NCI-H510A treated with DMSO at 0.1 percent for 48 hours (cell line): Measurements from ENCODE around the gene NT5DC3.
A peak's percentile ranks its signal among the peaks of the same experiment; 100 is the strongest.
"Not testable (repeated sequence)": the region's sequence is repeated elsewhere in the genome, so short reads cannot be mapped to it uniquely, and the experiment has no call there.

Experiments used
- DNase-seq: peaks from one replicate; lab custom pipeline; 2025; lab: John Stamatoyannopoulos, UW

Gene NT5DC3

GRCh38 chr12:103809639-103810038 is 31.4 kb downstream of the NT5DC3 start:
- not testable (repeated sequence) for DNase-seq

DNA sequence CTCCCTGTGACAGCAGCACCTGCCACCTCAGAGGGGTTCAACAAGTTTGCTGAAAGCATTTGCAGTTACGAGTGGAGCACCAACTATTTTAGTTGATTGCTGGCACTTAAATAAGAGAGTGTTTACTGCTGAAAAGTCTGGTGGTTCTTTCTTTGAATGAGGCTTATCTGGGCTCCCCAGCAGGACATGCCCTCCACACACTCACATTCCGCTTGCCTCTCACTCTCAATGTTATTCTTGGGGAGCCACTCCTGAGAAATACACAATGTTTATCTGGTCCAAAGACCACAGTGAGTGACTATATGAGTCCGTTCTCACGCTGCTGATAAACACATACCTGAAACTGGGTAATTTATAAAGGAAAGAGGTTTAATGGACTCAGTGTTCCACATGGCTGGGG is 31.9 kb downstream of the NT5DC3 start:
- DNase-seq = peak; percentile 18

GRCh38 chr12:103808239-103808880 is 32.7 kb downstream of the NT5DC3 start:
- DNase-seq = no peak

DNA sequence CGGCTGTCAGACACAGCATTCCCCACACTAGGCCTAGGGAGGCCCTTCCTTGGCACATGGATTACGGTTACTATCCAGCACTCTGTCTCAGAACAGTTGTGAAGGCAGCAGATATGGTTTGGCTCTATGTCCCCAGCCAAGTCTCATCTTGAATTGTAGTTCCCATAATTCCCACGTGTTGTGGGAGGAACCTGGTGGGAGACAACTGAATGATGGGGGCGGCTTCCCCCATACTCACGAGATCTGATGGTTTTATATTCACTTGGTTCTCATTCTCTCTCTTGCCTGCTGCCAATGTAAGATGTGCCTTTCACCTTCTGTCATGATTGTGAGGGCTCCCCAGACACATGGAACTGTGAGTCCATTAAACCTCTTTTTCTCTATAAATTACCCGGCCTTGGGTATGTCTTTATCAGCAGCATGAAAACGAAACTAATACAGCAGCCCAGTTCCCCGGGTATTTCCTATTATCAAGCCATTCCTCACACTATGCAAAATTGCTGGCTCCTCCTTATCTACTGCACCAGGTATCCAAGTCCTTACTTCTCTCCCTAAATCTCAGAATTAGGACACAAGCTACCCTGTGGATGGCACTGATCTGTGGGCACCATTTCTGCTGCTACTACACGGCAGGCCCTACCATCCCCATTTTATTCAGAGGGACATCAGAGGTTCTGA is 33.3 kb downstream of the NT5DC3 start:
- DNase-seq = no peak

- DNase-seq = no peak
Observed at GRCh38 chr12:103806803-103807202, 34.2 kb downstream of the NT5DC3 start.

DNA sequence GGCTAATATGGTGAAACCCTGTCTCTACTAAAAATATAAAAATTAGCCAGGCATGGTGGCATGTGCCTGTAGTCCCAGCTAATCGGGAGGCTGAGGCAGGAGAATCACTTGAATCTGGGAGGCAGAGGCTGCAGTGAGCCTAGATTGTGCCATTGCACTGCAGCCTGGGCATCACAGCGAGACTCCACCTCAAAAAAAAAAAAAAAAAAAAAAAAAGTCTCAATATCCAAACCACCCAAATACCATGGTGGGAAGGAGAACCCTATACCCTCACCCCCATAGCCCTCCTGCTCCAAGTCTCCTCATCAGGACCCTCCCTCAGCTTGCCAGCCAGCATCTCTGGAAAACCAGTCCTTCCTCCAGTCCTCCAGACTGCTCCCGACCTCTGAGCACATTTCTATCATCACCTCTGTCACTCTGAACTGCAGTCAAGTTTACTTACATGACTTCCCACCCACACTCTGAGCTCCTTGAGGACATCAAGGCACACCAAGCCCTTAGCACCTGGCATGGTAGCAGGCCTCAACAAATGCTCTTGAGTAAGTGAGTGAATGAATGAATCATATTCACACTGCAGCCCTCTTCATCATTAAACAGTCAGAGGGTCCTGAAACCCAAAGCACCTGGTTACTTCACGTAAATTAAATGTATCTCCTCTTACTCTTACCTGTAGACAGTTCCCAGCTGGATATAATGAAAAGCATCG is 35.2 kb downstream of the NT5DC3 start:
- DNase-seq = no peak

- no peak for DNase-seq
Observed at GRCh38 chr12:103803847-103804246, 37.2 kb downstream of the NT5DC3 start.

- no peak for DNase-seq
Observed at GRCh38 chr12:103802586-103802886, 38.5 kb downstream of the NT5DC3 start.

- DNase-seq = no peak
Observed at GRCh38 chr12:103801709-103802585, 39.1 kb downstream of the NT5DC3 start.

DNA sequence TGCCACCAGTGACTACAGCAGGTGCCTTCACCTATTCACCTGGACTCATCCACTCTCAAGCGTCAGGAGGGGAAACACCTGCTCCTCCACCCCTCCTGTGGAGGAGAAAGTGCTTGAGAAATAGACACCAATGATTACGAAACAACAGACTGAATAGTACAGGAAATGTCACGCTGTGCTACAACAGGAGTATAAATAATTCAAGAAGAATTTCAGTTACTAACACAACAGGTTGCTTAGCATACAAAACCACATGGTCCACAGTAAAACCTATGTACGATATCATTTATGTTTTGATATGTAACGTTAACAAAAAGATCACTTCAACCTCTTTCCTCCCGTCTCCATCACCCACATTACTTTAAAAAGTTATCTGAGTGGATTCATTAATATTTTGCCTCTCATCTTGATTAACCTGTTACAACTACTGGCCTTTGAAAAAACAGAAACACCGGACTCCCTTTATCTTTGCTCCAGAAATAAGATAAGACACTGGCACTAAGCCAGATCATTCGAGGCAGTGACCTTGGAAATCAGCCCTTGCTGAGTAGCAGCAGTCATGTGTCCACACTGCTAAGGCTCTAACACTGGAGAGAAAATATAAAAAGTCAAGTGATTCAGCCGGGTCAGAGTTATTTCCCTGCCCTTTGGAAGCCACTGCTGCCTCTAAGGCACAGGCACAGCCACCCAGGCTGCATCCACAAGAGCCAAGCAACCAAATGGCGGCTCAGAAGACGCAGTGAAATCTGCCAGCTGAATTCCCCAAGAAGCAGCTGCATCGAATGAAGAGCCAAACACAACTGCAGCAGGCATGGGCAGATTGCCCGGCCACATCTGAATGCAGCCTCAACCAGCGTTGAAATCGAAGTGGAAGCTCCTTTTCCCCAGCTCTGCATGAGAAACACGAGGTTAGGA is 40.9 kb downstream of the NT5DC3 start:
- peak; percentile 95 for DNase-seq

DNA sequence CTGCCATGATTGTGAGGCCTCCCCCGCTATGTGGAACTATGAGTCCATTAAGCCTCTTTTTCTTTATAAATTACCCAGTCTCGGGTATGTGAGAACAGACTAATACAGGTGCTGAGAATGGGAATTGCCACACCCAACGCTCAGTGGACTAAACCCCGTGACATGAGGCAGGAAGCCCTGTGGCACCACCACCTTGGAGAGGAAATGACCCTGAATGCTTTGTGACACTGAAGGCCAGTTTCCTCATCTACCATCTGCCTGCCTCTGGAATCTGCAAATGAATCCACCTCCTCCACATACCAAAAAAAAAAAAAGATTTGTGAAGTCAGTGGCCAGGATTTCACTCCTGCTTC is 41.6 kb downstream of the NT5DC3 start:
- DNase-seq = no peak

GRCh38 chr12:103798586-103798985 is 42.4 kb downstream of the NT5DC3 start:
- no peak for DNase-seq

GRCh38 chr12:103794309-103795213 is 46.5 kb downstream of the NT5DC3 start:
- no peak for DNase-seq

- no peak for DNase-seq
Observed at GRCh38 chr12:103793512-103794045, 47.5 kb downstream of the NT5DC3 start.

DNA sequence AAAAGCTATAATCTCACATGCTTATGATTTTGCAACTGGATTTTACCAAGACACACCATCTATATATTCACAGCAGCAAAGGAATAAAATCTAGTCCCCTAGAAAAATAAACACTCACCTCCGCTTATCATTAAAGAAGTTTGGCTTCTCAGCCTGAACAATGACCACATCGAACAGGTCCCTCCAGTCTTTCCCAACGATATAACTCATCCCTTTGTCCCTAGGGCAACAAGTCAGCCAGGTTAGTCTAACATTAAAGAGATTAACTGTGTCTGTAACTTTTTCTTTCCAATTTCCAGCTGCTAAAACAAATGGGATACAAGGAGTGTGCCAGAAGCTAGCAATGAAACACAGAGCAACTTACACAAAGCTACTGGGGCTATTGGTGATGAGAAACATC is 48.0 kb downstream of the NT5DC3 start:
- no peak for DNase-seq

- DNase-seq = no peak
Observed at GRCh38 chr12:103791350-103791920, 49.6 kb downstream of the NT5DC3 start.

GRCh38 chr12:103786201-103786600 is 54.8 kb downstream of the NT5DC3 start:
- no peak for DNase-seq

- no peak for DNase-seq
Observed at GRCh38 chr12:103785243-103786031, 55.6 kb downstream of the NT5DC3 start.
